ENCODE measurements around the gene ACD.

Gene ACD

GRCh38 chr16:67656344-67657016 is 3.6 kb downstream of the ACD start:
- TF ChIP-seq, protein P1, sequence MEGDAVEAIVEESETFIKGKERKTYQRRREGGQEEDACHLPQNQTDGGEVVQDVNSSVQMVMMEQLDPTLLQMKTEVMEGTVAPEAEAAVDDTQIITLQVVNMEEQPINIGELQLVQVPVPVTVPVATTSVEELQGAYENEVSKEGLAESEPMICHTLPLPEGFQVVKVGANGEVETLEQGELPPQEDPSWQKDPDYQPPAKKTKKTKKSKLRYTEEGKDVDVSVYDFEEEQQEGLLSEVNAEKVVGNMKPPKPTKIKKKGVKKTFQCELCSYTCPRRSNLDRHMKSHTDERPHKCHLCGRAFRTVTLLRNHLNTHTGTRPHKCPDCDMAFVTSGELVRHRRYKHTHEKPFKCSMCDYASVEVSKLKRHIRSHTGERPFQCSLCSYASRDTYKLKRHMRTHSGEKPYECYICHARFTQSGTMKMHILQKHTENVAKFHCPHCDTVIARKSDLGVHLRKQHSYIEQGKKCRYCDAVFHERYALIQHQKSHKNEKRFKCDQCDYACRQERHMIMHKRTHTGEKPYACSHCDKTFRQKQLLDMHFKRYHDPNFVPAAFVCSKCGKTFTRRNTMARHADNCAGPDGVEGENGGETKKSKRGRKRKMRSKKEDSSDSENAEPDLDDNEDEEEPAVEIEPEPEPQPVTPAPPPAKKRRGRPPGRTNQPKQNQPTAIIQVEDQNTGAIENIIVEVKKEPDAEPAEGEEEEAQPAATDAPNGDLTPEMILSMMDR (IDR thresholded peaks at IDR 0.05; ENCODE audit: insufficient read depth, low read depth, low read length, missing control alignments) = no peak
- DNase-seq (ENCODE audit: low read depth) = no peak

DNA sequence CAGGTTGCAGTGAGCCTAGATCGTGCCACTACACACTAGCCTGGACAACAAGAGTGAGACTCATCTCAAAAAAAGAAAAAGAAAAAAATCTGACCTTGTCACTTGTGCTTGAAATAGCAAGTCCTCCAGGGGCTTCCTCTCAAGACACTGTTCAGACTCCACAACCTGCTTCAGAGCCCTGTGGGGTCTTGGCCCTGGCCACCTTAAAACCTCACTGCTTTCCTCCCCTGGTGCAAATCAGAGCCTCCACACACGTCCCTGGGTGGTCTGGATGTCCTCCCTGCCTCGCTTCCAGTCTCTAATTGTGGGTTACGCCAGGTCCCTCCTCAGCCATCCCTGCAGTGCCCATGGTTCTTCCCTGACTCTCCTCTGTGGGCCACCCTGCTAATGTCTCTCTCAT is 4.7 kb downstream of the ACD start:
- no peak for DNase-seq (ENCODE audit: low read depth)
- TF ChIP-seq, protein P1 (IDR thresholded peaks at IDR 0.05; ENCODE audit: insufficient read depth, low read depth, low read length, missing control alignments) = no peak
- no peak overlapping the region for H3K4me3 ChIP-seq (ENCODE audit: low read length)

More at GRCh38 chr16:67656344-67657016, 3.6 kb downstream of the ACD start:
- no peak overlapping the region for H3K4me3 ChIP-seq (ENCODE audit: low read length)

GRCh38 chr16:67654403-67654911 is 5.6 kb downstream of the ACD start:
- no peak overlapping the region for H3K4me3 ChIP-seq (ENCODE audit: low read length)
- DNase-seq (ENCODE audit: low read depth) = no peak
- TF ChIP-seq, protein P1 (IDR thresholded peaks at IDR 0.05; ENCODE audit: insufficient read depth, low read depth, low read length, missing control alignments) = no peak

- TF ChIP-seq, protein P1 (IDR thresholded peaks at IDR 0.05; ENCODE audit: insufficient read depth, low read depth, low read length, missing control alignments) = no peak
- no peak overlapping the region for H3K4me3 ChIP-seq (ENCODE audit: low read length)
- DNase-seq (ENCODE audit: low read depth) = no peak
Measured at GRCh38 chr16:67653789-67654402, 6.2 kb downstream of the ACD start.

DNA sequence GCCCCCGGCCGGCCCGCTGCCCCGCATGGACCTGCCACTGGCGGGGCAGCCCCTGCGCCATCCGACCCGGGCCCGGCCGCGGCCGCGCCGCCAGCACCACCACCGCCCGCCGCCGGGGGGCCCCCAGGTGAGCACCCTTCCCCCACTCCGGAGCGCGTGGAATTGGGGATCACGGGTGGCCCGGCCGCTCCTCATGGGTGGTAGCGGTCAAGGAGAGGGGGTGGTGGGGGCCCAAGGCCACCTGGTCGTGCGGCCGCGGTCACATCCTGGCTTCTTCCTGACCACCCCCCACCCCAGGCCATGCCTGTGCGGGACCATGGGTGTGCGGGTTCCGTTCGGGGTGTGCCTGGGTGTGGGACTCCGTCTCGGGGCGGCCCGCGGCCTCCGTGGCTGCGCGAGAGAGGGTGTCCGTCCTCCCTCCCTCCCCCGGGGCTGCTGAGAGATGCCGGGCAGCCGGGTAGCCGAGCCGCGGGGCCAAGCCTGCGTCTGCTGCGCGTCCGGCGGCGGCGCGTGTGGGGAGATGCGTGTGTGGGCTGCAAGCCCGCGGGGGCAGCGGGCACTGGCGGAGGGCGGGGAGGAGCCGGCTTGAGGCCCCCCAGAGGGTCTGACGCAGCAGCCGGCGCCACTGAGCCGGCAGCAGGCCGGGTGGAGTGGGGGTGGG is 6.8 kb downstream of the ACD start:
- TF ChIP-seq, protein P1 (IDR thresholded peaks at IDR 0.05; ENCODE audit: insufficient read depth, low read depth, low read length, missing control alignments) = no peak
- DNase-seq (ENCODE audit: low read depth) = no peak
- H3K4me3 ChIP-seq (ENCODE audit: low read length) = peak overlapping the region; percentile 8

GRCh38 chr16:67652578-67653127 is 7.4 kb downstream of the ACD start:
- TF ChIP-seq, protein P1 (IDR thresholded peaks at IDR 0.05; ENCODE audit: insufficient read depth, low read depth, low read length, missing control alignments) = no peak
- peak; percentile 49 for DNase-seq (ENCODE audit: low read depth)
- H3K4me3 ChIP-seq (ENCODE audit: low read length) = no peak overlapping the region
